ENCODE results near the gene KLHDC4. TPM values are rescaled to one million over a fixed set of nuclear protein-coding genes. Genes with fewer than 3 reads are reported as not detected.

The KLHDC4 gene
- total RNA-seq, 2 experiments from 2014 or later: 99.4 to 105 TPM

DNA sequence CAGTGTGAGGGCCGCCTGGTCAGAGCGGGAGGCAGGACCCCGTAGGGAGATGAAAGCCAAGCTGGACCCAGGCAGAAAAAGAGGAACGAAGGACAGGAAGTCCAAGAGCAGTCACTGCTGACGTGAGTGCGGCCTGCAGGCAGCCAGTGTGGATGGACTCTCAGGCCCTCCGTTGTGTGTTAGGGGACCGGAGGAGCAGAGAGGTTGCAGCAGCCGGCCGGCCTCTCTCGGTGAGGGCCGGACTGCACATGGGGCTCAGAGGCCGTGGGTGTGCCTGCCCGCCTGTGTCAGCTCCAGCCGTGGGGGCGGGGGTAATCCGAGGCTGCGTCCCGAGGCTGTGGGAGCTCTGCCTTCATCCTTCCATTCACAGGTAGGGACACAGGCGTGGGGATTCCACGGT, 96.1 kb downstream of the KLHDC4 start:
- DNase-seq: no peak
- H3K4me3 Mint-ChIP-seq: no peak overlapping the region

DNA sequence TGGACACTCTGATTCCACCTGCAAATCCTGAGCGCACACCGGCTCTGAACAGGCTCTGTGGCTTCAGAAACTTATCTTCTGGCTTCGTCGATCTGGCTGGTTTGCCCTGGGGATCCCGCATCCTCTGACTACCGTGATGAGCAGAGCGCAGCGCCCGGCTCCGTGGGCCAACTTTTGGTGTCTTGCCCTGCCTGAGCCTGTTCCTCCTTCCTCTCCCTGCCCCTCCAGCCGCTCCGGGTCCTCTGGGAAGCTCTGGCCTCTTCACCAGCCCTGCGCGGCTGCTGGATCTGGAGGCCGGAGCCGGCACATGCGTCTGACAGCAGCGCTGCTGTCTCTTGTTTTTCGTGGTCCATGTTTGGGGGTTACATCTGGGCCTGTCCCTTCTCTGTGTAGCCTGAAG, 97.8 kb downstream of the KLHDC4 start:
- no peaks in the 10 kb centered on the region for H3K9me3 Mint-ChIP-seq
- no peak for ATAC-seq (ENCODE audit: low read depth)
- peaks cover 3% of the 10 kb centered on the region for H3K27me3 Mint-ChIP-seq
- no peaks in the 10 kb centered on the region for H3K4me1 Mint-ChIP-seq
- no peak overlapping the region for H3K4me3 Mint-ChIP-seq
- H3K27ac Mint-ChIP-seq: no peak overlapping the region
- POLR2A ChIA-PET: no interaction called here
- no peaks in the 10 kb centered on the region for H3K36me3 Mint-ChIP-seq
- DNase-seq: no peak

More for the DNA sequence above, 96.1 kb downstream of the KLHDC4 start:
- Mint-ChIP-seq H3K4me1 (peaks cover 3% of the 10 kb centered on the region), H3K36me3 (no peaks in the 10 kb centered on the region), H3K27ac (no peak overlapping the region), H3K27me3 (no peaks in the 10 kb centered on the region), H3K9me3 (no peaks in the 10 kb centered on the region)
- ATAC-seq (ENCODE audit: low read depth): no peak
- POLR2A ChIA-PET: no interaction called here

DNA sequence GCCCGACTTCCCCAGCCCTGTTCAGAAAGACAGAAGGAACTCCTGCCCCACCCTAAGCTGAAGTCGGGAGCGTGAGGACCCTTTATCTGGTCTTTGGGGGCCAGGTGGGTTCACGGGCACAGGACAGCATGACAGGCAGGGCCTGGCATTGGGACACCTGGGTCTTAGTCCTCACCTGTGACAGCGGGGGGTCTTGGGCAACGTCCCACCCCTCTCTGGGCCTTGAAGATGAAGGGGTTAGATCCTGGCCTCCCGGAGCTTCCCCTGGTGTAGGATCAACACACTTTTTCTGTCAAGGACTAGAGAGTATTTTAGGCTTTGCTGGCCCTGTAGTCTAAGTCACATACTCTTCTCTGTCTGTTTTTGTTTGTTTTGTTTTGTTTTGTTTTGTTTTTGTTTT, 98.3 kb downstream of the KLHDC4 start:
- peaks cover 3% of the 10 kb centered on the region for H3K27me3 Mint-ChIP-seq
- H3K4me3 Mint-ChIP-seq: no peak overlapping the region
- ATAC-seq (ENCODE audit: low read depth) (no peak), DNase-seq (no peak)
- no peaks in the 10 kb centered on the region for H3K9me3 Mint-ChIP-seq
- no peaks in the 10 kb centered on the region for H3K36me3 Mint-ChIP-seq
- H3K4me1 Mint-ChIP-seq: no peaks in the 10 kb centered on the region
- no peak overlapping the region for H3K27ac Mint-ChIP-seq
- POLR2A ChIA-PET: no interaction called here

DNA sequence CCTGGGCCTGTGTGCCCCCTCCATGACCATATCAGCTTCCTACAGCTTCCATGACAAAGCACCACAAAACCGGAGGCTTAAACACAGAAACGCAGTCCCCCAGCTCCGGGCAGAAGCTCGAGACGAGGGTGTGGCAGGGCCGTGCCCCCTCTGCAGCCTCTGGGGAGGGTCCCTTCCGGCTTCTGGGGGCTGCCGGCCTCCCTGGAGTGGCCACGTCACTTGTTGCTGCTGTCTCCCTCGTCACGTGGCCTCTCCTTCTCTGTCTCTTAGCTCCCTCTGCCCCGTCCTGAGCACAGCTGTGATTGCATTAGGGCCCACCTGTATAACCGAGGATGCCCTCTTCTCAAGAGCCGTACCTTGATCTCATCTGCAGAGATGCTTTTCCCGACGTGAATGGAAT, 98.9 kb downstream of the KLHDC4 start:
- Mint-ChIP-seq H3K4me3 (no peak overlapping the region), H3K9me3 (no peaks in the 10 kb centered on the region), H3K36me3 (no peaks in the 10 kb centered on the region), H3K4me1 (no peaks in the 10 kb centered on the region), H3K27ac (no peak overlapping the region), H3K27me3 (peaks cover 3% of the 10 kb centered on the region)
- POLR2A ChIA-PET: no interaction called here
- DNase-seq (no peak), ATAC-seq (ENCODE audit: low read depth) (no peak)

DNA sequence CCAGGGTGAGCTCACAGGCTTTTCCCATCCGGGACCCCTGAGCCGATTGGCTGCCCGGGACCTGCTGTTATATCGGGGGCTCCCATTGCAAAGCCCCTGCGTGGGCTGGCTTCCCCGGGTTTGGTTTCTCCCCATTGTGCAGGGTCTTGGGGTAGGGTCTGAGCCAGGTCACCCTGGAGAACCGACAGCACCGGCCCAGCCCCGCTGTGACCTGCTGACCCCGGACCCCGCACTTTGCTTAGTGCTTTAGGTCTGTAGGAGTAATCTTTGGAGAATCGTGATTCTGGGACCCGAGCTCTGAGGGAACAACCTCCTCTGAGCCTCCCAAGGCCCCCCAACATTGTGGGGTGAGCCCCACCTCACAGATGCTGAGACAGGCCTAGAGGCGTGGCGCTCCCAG, 100.6 kb downstream of the KLHDC4 start:
- ATAC-seq (ENCODE audit: low read depth) (no peak), DNase-seq (no peak)
- Mint-ChIP-seq H3K4me3 (no peak overlapping the region), H3K27ac (no peak overlapping the region), H3K9me3 (no peaks in the 10 kb centered on the region), H3K4me1 (peaks cover 3% of the 10 kb centered on the region), H3K27me3 (peaks cover 3% of the 10 kb centered on the region), H3K36me3 (no peaks in the 10 kb centered on the region)
- POLR2A ChIA-PET: no interaction called here

DNA sequence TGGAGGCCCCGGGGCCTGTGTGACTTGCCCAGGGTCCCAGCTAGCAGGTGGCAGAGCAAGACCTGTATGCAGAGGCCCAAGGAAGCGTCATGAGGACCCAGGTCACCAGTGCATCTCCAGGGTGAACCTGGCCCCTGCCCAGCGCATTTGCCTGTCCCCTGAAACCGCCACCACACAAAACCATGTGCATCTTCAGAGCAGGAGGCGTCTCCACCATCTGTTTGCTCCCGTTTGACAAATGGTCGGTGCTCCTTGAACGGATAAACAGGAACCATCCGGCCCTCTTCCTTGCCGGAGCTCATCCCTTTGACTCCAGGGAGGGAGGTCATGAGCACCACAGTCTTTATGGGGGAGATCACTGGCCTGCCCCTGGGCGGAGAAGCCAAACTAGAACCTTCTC, 101.0 kb downstream of the KLHDC4 start:
- Mint-ChIP-seq H3K9me3 (no peaks in the 10 kb centered on the region), H3K36me3 (no peaks in the 10 kb centered on the region)

DNA sequence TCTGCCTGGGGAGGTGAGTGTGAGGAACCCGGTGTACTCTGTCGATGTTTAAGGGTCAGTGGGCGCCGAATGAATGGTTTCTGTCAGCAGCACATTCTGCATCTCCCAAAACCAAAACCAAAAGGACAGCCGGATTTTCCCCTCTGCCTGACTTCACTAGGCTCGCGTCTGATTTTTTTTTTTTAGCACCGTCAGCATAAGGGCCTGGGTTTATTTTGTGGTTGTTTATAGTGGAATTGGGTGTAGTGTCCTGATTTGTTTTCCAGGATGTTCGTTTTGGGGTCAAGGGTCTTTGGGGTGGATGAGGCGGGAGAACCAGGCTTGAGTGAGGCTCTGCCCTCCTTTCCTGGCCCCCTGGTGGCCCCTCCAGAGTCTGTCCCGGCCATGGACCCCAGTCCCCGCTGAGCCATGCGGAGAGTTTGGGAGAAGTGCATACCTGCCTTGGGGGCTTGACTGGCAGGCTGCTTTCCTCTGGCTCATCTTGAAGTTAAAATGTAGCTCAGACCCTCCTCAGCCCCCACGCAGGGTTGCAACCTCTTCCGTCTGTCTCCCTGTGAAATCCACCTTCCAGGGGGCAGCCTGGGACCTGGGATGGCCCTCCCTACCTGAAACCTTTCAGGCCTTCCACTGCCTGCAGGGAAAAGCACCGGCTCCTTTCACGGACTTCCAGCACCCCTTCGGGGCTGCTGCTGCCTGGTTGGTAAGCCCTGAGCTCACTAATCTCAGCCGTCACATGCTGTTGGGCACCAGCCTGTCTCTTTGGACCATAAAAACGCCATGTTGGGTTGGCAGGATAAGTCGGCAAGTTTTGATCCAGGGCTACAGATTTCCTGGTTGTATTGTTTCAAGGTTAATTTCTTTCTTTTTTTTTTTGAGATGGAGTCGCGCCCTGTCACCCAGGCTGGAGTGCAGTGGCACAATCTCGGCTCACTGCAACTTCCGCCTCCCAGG, 103.3 kb downstream of the KLHDC4 start:
- Mint-ChIP-seq H3K9me3 (no peaks in the 10 kb centered on the region), H3K4me3 (no peak overlapping the region), H3K27ac (no peak overlapping the region), H3K36me3 (no peaks in the 10 kb centered on the region), H3K27me3 (peaks cover 3% of the 10 kb centered on the region), H3K4me1 (peaks cover 3% of the 10 kb centered on the region)
- DNase-seq (no peak), ATAC-seq (ENCODE audit: low read depth) (no peak)
- POLR2A ChIA-PET: no interaction called here

More for the DNA sequence above, 101.0 kb downstream of the KLHDC4 start:
- Mint-ChIP-seq H3K27ac (no peak overlapping the region), H3K4me1 (peaks cover 3% of the 10 kb centered on the region), H3K4me3 (no peak overlapping the region), H3K27me3 (peaks cover 3% of the 10 kb centered on the region)
- POLR2A ChIA-PET: no interaction called here
- DNase-seq (no peak), ATAC-seq (ENCODE audit: low read depth) (no peak)

DNA sequence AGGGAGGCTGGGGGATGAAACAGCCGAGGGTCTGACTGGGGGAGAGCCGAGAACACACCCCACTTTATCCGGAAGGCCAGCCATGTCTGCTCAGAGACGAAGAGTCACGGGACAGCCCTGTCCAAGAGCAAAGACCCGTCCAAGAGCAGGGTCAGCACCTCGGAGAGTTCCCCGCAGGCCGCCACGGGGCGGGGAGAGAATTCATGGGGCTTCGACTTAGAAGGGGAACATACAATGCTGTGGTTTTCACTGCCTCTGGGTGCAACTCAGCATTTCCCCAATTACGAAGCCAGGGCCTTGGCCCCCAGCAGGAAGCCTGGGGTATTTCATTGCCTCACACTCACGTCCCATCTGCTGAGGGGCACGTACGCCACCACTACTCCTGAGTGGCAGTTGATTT, 104.2 kb downstream of the KLHDC4 start:
- DNase-seq (peak; percentile 59), ATAC-seq (ENCODE audit: low read depth) (peak; percentile 53)
- Mint-ChIP-seq H3K4me3 (no peak overlapping the region), H3K27ac (no peak overlapping the region), H3K36me3 (no peaks in the 10 kb centered on the region), H3K9me3 (no peaks in the 10 kb centered on the region), H3K27me3 (peaks cover 3% of the 10 kb centered on the region), H3K4me1 (peaks cover 3% of the 10 kb centered on the region)
- POLR2A ChIA-PET: no interaction called here

DNA sequence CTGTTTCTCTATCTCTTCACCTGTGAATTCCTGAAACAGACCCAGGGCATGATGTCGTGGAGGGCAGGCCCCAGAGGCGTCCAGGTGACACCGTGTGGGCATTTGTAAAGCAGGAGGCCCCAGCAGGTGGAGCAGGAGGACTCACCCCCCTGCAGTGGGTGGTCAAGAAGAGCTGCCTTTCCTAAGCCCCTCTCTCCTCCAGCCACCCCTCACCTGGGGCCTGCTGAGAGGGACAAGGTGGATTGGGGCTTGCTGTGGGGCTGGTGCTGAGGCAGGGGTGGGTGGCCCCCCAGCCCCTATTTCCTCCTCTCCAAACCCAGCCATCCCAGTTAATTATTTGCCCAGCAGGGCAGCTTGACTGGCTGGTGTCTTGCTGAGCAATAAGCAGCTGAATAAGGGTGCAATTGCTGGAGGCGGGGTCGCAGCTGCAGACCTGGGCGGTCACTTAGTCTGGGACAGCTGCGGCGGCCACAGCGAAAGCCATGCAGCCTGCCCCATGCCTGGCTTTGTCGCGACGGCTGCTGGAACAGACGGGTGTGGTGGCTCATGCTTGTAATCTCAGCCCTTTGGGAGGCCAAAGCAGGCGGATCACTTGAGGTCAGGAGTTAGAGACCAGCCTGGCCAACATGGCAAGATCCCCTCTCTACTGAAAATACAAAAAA, 107.1 kb downstream of the KLHDC4 start:
- DNase-seq: no peak
- no peak for ATAC-seq (ENCODE audit: low read depth)
- POLR2A ChIA-PET: no interaction called here
- peaks cover 3% of the 10 kb centered on the region for H3K27me3 Mint-ChIP-seq
- no peaks in the 10 kb centered on the region for H3K36me3 Mint-ChIP-seq
- no peak overlapping the region for H3K4me3 Mint-ChIP-seq
- no peak overlapping the region for H3K27ac Mint-ChIP-seq
- H3K4me1 Mint-ChIP-seq: peaks cover 3% of the 10 kb centered on the region
- no peaks in the 10 kb centered on the region for H3K9me3 Mint-ChIP-seq

Other genes with a start within 250 kb of the KLHDC4 start
- not detected for gene JPH3, start 163.5 kb downstream of the KLHDC4 start, total RNA-seq
- 10 to 100 TPM; 59.2 to 63.9 TPM for gene SLC7A5, start 103.5 kb upstream of the KLHDC4 start, total RNA-seq
- not detected for gene CA5A, start 170.5 kb upstream of the KLHDC4 start, total RNA-seq
- gene BANP, start 185.4 kb upstream of the KLHDC4 start, total RNA-seq: 10 to 100 TPM; 50.2 to 55.1 TPM